Measurements from ENCODE around the gene ADAMTS6.
"Not testable (repeated sequence)": the region's sequence is repeated elsewhere in the genome, so short reads cannot be mapped to it uniquely, and the experiment has no call there.

Gene ADAMTS6

DNA sequence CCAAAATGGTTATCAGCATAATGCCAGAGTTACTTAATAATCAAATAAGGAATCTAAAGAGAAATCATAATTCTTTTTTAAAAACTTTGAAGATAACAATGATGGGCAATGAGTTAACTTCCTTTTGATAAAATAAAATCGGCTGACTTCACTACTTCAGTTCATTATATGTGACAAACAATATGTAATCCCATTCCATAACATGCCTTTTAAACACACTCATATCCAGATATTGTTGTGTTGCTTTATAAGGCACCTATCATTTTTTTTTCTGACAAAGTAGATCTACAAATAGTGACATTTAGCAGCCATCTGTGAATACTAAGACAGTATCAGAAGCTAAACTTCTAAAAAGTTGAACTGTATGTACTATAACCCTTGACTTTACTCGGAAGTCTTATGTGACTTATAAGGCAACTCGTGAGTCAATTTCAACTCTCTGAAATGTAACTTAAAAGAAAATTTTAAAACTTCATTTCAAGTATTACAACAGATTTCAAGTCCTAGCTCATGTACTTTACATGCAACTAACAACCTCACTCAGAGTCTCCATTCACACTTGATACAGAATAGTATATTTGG is 7.5 kb downstream of the ADAMTS6 start:
- no peak for DNase-seq

- DNase-seq, result no peak
These were observed 13.1 kb downstream of the ADAMTS6 start for GRCh38 chr5:65468633-65469032.

DNA sequence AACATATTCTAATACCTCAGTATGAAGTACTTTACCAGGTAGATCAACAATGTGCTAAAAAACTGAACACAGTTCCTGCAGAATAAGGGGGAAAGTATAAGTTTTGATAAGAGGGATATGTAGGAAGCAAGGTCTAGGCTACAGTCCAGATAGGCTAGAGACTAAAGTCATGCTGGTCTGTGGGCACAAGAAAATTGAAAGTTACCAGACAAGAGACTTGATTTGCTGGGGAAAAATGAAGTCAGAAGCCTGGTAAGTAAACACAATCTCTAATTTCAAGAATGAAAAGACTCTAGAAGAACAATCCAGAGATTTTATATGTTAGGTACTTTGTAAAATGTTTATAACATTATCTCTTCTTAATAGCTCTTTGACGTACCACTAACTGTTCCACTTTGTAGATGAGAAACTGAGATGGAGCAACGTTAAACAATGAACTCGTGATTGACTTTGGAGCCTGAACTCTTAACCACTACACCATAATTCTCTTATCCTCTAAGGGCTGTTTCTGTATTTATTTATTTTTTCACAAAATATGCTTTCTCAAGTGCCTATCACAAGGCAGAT is 19.5 kb downstream of the ADAMTS6 start:
- no peak for DNase-seq

- DNase-seq, result no peak
These were observed 20.2 kb downstream of the ADAMTS6 start for GRCh38 chr5:65461490-65461889.

DNA sequence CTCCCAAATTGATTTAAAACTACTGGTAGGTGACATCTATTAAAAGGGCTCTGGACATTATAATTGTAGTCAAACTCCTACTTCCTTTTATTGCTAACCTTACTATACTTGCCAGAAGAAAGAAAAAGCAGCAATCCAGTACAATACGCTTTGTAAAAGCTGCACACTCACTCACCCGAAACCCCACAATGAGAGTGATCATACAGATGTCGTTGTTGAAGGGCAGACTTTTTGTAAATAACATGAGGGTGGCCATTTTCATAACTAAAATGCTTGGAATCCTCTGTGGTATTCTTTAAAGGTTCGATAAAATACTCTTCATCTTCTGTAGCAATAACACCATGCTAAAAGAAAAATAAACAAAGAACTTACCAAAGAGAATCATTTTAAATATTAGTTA is 21.7 kb downstream of the ADAMTS6 start:
- DNase-seq, result no peak

DNA sequence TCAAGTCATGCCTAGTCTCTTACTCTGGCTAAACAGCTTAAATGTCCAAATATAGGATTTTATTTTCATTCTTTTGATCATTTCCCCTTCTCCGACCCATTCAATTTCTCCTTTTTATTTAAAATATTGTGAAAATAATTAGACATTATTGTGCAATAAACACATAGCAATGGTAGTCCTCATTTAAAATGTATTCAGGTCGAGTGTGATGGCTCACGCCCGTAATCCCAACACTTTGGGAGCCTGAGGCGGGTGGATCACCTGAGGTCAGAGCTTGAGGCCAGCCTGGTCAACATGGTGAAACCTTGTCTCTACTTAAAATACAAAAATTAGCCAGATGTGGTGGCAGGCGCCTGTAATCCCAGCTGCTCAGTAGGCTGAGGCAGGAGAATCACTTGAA is 26.7 kb downstream of the ADAMTS6 start:
- no peak for DNase-seq

DNA sequence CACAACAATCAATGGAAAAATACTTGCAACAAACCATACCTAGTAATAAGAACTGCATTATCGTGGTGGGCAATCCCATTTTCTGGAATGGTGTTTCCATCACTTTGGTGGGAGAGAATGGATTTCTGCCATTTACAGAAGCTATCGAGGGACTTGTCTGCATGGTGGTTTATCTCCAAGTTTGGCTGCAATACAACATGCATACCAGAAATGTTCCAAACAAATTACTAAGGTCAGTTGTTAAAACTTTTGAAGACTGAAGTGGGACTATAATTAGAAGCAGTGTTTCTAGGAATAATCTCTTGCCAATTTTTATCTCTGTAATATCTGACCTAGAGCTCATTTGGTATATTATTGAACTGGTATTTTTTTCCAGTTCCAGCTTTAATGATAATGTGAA is 30.3 kb downstream of the ADAMTS6 start:
- DNase-seq, result no peak

DNA sequence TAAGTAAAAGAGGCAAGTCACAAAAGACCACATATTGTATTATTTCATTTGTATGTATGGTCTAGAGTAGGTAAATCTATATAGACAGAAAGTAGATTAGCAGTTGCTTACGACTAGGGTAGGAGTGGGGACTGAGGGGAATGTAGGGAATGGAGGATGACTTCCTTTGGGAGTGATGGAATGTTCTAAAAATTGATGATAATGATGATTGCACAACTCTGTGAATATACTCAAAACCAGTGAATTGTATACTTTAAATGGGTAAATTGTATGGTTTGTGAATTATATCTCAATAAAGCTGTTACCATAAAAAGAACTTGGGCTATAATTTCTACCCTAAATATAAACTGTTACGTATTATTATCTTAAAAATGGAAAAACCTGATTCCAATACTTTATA is 35.0 kb downstream of the ADAMTS6 start:
- no peak for DNase-seq

DNA sequence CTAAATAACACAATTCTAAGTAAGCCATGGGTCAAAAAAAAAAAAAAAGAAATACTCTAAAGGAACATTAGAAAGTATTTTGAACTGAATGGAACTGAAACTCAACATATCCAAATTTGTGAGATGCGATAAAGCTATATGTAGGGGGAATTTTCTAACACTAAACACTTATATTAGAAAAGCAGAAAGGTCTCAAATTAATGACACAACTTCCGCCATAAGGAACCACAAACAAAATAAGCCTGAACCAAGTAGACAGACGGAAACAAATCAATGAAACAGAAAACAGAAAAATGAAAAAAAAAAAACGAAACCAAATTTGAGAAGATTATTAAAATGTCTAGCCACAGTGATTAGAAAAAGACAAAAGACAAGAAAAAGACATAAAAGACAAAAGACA is 39.9 kb downstream of the ADAMTS6 start:
- DNase-seq, result no peak

GRCh38 chr5:65440456-65440855 is 41.3 kb downstream of the ADAMTS6 start:
- no peak for DNase-seq

- no peak for DNase-seq
These were observed 47.6 kb downstream of the ADAMTS6 start for GRCh38 chr5:65434122-65434521.

DNA sequence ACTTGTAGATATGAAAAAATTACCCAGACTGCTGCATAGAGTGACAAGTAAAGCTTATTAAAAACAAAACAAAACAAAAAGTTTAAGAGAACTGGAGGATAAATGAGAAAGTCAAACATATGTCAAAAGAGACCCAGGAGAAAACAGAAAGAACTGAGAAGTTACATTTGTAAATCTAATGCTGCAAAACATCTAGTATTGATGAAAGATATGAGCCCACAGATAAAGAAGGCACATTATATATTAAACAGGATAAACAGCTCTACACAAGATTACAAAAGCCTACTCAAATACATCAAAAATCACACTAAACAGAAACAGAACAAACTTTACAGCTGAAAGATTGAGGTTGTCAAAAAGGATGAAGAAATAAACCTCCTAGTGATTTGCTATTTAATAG is 55.1 kb downstream of the ADAMTS6 start:
- no peak for DNase-seq

DNA sequence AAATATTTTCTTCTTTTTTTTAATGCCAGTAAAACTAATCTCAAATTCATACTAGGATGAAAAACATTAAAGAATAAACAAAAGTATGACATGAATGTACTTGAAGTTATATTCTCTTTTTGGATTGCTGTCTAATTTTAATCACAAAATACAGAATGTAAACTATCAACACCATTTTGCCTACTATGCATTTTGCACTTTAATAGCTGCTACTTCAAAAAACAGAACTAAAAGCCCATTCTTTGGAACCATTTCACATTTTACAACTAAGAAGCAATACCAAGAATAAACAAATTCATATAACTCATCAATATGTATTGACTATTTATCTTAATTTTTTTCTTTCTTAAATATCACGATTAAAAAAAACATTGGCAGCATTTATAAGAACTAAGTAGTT is 58.1 kb downstream of the ADAMTS6 start:
- DNase-seq, result no peak

DNA sequence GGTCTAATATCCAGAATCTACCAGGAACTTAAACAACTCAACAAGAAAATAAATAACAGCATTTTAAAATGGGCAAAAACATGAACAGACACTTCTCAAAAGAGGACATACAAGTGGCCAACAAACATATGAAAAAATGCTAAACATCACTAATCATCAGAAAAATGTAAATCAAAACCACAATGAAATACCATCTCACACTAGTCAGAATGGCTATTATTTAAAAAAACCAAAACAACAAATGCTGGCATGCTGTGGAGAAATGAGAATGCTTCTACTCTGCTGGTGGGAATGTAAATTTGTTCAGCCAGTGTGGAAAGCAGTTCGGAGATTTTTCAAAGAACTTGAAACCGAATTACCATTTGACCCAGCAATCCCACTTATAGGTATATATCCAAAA is 63.1 kb downstream of the ADAMTS6 start:
- no peak for DNase-seq

- no peak for DNase-seq
These were observed 67.9 kb downstream of the ADAMTS6 start for GRCh38 chr5:65413822-65414221.

DNA sequence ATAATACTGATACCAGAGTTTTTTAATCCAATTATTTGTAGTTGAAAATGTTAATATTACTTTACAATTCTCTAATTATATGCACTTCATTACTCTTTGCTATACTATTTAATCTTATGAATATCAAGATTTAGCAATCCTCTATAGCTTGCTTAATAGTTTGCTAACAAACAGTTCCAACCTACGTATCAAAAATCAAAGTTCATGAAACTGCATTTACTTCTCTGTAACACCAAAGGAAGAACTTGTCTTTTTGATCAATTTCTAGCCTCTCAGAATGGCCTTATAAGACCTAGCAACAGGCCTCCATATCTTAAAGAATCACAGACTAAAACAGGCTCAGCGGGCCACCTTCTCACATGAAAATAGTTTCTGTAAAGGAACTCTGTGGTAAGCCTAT is 68.9 kb downstream of the ADAMTS6 start:
- no peak for DNase-seq

- no peak for DNase-seq
These were observed 70.4 kb downstream of the ADAMTS6 start for GRCh38 chr5:65411356-65411755.

- no peak for DNase-seq
These were observed 86.1 kb downstream of the ADAMTS6 start for GRCh38 chr5:65395526-65396155.

- no peak for DNase-seq
These were observed 87.6 kb downstream of the ADAMTS6 start for GRCh38 chr5:65394087-65394486.

DNA sequence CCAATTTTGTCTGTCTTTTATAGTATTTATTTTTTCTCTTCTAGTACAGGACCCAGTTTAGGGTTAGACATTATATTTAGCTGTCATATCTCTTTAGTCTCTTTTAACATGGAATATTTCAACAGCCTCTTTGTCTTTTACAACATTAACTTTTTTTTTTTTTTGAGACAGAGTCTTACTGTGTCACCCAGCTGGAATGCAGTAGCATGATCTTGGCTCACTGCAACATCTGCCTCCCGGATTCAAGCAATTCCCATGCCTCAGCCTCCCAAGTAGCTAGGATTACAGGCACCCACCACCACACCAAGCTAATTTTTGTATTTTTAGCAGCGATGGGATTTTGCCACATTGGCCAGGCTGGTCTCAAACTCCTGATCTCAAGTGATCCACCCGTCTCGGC is 90.1 kb downstream of the ADAMTS6 start:
- no peak for DNase-seq

- DNase-seq, result no peak
These were observed 91.5 kb downstream of the ADAMTS6 start for GRCh38 chr5:65390208-65390607.

- no peak for DNase-seq
These were observed 97.9 kb downstream of the ADAMTS6 start for GRCh38 chr5:65383859-65384258.

DNA sequence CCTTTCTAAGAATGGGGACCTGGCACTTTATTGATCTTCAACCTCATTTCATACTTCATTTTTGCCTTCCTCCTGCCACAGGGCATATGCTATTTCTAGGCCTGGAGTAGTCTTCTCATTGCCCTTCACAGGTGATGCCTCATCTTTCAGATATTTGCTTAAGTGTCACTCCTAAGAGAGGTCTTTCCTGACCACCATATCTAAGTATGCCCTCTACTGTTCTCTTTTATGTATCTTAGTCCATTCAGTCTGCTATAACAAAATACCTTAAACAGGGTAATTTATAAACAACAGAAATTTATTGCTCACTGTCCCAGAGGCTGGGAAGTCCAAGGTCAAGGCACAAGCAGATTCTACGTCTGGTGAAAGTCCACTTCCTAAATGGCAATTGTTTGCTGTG is 99.1 kb downstream of the ADAMTS6 start:
- DNase-seq, result no peak

GRCh38 chr5:65370505-65370904 is 111.2 kb downstream of the ADAMTS6 start:
- DNase-seq, result not testable (repeated sequence)

- DNase-seq, result no peak
These were observed 115.1 kb downstream of the ADAMTS6 start for GRCh38 chr5:65366655-65367054.

Data from amniotic stem cell (primary cell).